NCI-H2196 treated with DMSO at 0.1 percent for 48 hours (cell line): ENCODE data around the gene SLC66A1.
"Not testable (repeated sequence)": the region's sequence is repeated elsewhere in the genome, so short reads cannot be mapped to it uniquely, and the experiment has no call there.

Experiments
- DNase-seq: peaks from one replicate; lab custom pipeline; 2025; ENCODE audit not compliant: unreplicated experiment; lab: John Stamatoyannopoulos, UW

The SLC66A1 gene

DNA sequence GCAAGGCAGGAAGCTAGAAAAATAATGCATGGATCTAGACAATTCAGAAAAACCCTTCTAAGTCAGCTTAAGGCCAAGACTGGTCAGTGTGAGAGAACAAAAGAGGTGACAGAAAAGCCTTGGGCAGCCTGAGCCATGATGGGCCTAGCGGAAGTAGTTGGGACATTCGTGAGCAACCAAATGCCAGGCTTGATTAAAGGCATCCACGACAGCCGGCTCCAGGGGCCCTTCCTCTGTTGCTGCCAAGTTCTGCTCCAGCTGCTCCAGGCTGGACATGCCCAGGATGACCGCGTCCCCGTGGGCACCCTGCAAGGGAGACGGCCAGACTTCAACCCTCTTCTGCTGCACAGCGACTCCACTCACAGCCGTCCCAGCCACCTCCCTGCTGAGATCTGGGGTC is 8.0 kb upstream of the SLC66A1 start:
- DNase-seq, result not testable (repeated sequence)

GRCh38 chr1:19305880-19306279 is 6.2 kb upstream of the SLC66A1 start:
- no peak for DNase-seq

DNA sequence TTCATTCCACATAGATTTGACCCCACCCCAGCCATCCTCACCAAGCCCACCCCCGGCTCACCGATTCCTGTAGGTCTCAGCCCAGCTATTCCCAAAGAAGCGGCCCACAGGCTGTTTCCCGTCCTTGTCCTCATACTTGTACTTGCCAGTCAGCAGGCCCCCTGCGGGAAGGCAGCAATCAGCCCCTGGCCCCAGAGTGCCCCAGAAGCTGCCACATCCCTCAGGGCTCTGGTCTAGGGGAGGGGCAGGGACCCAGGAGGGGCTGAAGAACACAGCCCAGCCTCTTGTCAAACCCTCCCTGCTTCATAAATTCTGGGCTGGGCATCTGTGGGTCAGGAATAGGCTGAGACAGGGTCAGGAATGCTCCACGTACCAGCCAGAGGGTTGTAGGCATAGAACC is 5.2 kb upstream of the SLC66A1 start:
- no peak for DNase-seq

GRCh38 chr1:19307794-19308508 is 4.2 kb upstream of the SLC66A1 start:
- DNase-seq, result no peak

DNA sequence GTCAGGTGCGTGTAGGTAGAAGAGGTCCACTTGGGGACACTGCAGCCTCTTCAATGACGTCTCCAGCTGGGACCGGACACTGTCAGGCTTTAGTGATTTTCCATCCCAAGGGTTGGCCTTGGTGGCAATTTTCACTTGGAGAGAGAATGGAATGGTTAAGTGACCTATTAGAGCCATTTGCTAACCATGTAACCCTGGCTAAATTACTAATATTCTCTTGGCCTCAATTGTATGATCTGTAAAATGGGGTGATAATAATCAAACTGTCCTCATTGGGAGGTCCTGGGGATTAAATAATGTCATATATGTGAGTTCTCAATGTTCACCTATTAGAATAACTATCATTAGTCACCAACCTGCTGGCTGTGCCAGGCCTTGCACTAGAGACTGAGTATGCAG is 3.6 kb upstream of the SLC66A1 start:
- no peak for DNase-seq

DNA sequence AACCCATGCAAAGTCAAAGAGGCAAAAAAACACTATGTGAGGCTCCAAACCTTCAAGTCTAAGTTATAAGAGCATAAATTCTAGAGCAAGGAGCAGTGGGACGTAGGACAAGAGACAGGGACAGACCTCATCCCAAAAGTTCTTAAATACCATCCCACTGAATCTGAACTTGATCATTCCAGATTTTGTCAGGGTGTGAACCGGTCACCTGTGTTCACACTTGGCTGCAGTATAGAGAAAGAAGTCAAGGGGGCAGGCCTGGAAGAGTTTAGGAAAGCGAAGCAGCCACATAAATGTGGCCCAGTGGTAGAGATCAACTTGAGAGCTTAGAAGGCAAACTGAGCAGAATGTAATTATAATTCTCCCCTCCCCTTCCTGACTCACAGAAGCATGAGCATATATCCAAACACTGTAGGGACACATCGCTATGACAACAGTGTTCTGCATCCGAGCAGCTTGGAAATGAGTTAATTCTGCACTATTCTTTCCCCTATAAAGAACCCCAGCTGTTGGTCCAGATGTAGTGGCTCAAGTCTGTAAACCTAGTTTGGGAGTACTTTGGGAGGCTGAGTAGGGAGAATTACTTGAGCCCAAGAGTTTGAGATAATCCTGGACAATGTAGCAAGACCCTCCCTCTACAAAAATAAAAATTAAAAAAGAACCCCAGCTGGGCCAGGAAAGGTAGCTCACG is 2.9 kb upstream of the SLC66A1 start:
- no peak for DNase-seq

- DNase-seq, result no peak
Measured at GRCh38 chr1:19310061-19310460, 2.1 kb upstream of the SLC66A1 start.

GRCh38 chr1:19310720-19311502 is 1.2 kb upstream of the SLC66A1 start:
- DNase-seq, result no peak

DNA sequence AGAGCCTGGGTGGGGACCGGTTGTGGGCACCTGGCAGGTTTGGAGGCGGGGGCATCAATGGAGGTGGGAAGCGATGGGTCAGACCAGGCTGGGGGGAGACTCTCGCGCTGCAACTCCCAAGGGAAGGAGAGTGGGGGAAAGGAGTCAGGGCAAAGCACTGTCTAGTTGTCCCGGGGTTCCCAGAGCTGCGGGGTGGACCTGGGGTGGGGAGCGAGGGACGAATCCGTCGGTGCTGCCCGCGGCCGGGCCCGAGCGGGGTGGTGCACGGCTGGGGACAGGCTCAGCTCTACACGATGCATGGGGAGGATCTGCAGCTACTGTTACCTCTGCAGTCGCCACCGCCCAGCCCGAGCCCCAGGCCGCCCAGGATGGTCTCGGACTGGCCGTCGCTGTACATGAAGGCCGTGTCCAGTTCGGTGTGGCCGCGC is 609 bp upstream of the SLC66A1 start:
- DNase-seq, result no peak

DNA sequence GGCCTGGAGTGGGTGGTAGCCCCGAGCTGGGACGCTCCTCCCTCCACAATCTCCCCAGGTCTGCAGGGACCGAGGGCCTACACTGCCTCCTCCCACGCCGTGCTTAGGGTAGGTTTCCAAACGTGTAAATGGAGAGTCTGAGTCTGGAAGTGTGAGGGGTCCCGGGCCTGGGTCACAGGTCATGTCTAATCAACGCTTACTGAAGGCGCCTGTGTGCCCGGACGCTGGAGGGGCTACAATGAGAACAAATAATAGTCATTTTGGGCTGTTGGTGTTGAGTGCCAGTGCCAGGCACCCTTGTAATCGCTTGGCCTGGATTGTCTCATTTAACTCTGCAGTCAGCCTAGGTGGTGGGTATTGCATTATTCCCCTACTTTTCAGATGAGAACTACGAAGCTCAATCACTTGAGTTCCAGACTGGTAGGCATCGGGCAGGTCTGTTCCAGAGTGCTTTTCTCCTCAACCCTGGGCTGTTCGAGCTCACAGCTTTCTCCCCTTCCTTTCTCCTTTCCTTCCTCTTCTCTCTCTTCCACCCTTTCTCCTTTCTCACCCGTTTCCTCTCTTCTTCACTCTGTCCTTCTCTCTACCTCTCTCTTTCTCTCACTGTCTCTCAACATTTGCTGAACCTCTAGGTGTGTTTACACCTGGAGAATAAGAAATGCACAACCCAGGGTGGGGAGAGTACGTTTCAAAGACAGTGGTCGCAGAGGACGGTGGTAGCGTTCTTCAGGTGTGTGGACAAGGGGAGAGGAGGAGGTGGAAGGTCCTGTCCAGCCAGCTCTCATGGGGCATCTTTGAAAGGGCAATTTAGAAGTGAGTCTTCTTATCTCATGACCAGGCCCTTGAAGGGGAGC is 883 bp downstream of the SLC66A1 start:
- DNase-seq, result no peak

- DNase-seq, result no peak
Measured at GRCh38 chr1:19313636-19313959, 1.5 kb downstream of the SLC66A1 start.

DNA sequence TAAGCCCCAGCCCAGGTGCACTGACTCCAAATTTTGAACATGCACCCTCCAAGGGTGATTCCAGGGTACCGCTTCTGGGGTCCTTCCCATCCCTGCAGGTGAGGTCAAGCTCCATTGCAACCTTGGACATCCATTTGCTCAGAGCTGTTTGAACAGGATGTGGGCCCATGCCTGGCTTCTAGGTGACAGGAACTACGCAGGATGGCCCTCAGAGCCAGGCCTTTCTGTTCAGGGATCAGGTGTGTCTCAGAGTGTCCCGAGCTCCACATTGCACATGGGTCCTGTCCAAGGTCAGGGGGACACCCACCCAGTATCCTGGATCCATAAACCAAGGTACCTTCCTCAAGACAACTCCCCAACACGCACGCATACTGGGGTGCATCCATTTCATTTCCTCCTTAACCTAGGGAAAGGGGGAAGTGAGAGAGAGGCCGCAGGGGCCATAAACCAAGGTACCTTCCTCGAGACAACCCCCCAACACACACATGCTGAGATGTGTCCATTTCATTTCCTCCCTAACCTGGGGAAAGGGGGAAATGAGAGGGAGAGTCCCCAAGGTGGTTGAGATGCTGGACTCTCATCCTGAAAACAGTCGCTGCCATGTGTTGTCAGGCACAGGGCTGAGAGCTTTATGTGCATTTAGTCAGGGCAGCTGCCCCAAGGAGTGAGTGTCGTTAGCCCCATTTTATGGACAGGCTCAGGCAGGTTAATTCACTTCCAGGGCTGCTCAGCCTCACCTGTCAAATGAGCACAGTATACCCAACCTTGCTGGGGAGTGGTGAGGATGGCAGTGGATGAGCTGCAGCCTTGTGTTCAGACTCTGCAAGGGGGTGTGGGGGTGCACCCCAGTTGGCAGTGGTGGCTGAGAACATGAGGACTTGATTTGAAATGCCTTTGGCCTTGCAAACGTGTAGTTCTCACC is 2.1 kb downstream of the SLC66A1 start:
- no peak for DNase-seq

- no peak for DNase-seq
Measured at GRCh38 chr1:19315378-19316198, 3.5 kb downstream of the SLC66A1 start.

GRCh38 chr1:19317126-19317910 is 5.2 kb downstream of the SLC66A1 start:
- DNase-seq, result no peak

DNA sequence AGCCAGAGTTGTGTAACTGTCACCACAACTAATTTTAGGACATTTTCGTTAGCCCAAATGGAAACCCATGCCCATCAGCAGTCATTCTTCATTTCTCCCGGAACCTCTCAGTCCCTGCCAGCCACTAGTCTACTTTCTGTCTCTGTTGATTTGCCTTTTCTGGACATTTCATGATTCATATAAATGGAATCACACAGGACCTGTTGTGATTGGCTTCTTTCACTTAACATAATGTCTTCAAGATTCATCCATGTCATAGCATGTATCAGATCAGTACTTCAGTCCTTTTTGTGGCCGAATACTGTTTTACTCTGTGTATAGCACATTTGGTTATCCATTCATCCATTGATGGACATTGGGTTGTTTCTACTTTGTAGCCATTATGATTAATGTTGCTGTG is 7.1 kb downstream of the SLC66A1 start:
- DNase-seq, result no peak

DNA sequence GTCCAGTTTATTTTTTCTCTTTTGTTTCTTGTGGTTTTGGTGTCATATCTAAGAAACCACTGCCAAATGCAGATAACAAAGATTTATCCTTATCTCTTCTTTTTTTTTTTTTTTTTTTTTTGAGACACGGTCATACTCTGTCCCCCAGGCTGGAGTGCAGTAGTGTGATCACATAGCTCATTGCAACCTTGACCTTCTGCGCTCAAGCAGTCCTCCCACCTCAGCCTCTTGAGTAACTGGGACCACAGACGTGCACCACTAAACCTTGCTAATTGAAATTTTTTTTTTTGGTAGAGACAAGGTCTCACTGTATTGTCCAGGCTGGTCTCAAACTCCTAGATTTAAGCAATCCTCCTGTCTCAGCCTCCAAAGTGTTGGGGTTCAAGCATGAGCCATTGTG is 8.9 kb downstream of the SLC66A1 start:
- no peak for DNase-seq

- DNase-seq, result no peak
Measured at GRCh38 chr1:19322481-19322880, 10.4 kb downstream of the SLC66A1 start.

- no peak for DNase-seq
Measured at GRCh38 chr1:19323987-19324664, 12.0 kb downstream of the SLC66A1 start.
